GM12892 (cell line): ENCODE results near the gene BFSP2.
"Not testable (repeated sequence)": the region's sequence is repeated elsewhere in the genome, so short reads cannot be mapped to it uniquely, and the experiment has no call there.

ENCODE experiments used
- DNase-seq: peaks from one replicate; pipeline ENCODE4 v3.0.0; 2011; ENCODE audit not compliant: insufficient read length
- FAIRE-seq: peaks from 2 replicates; lab custom pipeline; 2011; peaks lifted over from hg19 to GRCh38; lab: Jason Lieb, UNC
- POLR2A ChIP-seq: IDR thresholded peaks from 2 replicates; pipeline ENCODE4 v1.6.1; 2011; ENCODE audit warnings: low read depth, low read length, control low read depth
- POLR2AphosphoS5 ChIP-seq: IDR thresholded peaks from 2 replicates; pipeline ENCODE4 v1.6.1; 2011; ENCODE audit warnings: low read depth, low read length, control low read depth
- TAF1 ChIP-seq: IDR thresholded peaks from 2 replicates; pipeline ENCODE4 v1.6.1; 2011; ENCODE audit warnings: low read depth, mild to moderate bottlenecking, control low read depth, low read length, borderline replicate concordance

BFSP2 gene

DNA sequence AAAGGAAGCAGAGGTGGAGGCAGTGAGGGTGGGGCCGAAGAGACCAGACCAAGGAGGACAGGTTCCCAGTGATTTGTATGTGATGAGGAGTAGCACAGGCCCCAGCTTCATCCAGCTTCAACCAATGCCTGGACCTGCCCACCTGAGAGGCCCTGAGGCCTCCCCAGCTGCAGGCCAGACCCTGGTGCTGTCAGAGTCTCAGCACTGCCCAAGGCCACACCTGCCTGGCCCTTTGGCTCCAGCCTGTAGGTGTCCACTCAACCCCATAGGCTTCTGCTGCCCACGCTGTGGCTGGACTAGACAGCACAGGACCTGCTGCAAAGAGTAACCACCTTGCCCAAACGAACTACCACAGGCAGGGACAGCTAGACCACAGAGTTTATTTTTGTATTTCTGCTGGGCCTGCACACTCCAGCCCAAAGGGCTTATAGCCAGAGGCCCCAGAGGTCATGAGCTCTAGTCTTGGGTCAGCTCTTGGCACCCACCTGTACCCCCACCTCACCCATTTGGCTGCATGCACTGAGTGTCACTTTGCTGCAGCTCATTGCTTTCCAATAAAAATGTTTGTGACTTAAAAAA lies 91.7 kb downstream of the BFSP2 start:
- DNase-seq (no peak), FAIRE-seq (no peak)
- no peak for TF ChIP-seq POLR2AphosphoS5
- TF ChIP-seq TAF1, result no peak
- no peak for TF ChIP-seq POLR2A

DNA sequence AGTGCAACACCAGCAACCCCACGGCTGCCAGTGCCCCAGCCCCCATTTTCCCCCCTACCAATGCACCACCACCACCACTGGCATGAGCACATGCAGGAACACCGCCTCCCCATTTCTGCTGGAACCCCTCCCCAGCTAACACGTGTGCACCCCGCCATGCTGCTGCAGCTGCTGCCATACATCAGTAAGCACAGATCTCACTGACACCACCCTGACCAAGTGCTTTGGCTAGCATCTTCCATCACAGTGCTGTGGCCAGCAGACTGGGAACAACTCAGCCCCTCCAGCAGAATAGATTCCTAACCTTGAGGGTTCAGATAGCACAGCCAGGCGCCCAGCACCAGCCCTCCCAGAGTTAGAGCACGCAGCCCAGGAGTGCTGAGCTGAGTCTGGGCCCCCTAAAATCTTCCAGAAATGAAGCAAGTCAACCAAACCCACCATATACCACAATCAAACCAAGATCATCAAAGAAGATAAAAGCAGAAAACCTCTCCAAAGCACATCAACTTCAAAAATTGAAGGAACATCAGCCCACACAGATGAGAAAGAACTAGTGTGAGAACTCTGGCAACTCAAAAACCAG lies 92.4 kb downstream of the BFSP2 start:
- DNase-seq (no peak), FAIRE-seq (peak; percentile 24)
- TF ChIP-seq POLR2AphosphoS5, result no peak
- TF ChIP-seq POLR2A, result no peak
- TF ChIP-seq TAF1, result no peak

DNA sequence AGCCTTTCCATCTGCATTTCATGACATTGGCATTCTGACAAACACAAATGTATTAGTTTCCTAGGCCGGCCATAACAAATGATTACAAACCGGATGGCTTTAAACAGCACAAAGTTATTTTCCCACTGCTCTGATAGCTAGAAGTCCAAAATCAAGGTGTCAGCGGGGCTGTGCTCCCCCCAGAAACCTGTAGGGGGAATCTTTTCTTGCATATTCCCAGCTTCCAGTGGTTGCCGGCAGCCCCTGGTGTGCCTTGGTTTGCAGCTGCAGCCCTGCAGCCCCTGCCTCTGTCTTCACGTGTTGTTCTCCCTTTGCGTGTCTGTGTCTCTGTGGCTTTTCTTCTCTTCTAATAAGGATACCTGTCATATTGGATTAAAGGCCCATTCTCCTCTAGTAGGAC lies 94.6 kb downstream of the BFSP2 start:
- TF ChIP-seq TAF1 (no peak), POLR2A (no peak), POLR2AphosphoS5 (no peak)
- FAIRE-seq (no peak), DNase-seq (no peak)

DNA sequence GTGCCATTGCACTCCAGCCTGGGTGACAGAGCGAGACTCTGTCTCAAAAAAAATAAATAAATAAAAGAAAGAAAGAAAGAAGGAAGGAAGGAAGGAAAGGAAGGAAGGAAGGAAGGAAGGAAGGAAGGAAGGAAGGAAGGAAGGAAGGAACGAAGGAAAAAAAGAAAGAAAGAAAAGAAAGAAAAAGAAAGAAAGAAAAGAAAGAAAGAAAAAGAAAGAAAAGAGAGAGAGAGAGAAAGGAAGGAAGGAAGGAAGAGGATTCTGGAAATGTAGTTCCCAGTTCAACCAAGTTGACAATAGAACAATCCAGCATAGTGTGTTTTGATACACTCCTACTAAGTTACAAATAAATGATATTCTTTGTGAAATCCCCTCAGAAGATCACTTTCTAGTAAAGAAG lies 102.7 kb downstream of the BFSP2 start:
- not testable (repeated sequence) for DNase-seq, FAIRE-seq

DNA sequence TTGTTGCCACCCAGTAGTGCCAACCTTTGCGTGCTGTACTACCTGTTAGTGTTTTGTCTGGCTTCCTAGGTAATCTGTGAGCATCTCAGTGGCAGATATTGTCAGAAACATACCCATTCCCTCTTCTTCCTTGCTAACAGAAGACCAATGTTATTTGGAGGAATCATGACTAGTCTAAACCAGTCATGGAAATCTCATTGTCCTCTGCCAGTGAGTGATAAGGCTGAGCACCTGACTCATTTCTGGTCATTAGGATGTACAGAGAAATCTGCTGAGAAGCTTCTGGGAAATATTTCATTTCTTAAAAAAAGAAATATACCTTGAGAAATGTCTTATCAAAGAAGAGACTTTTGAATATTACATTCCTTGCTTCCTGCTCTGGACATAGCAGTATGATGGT lies 103.6 kb downstream of the BFSP2 start:
- DNase-seq (no peak), FAIRE-seq (no peak)
- TF ChIP-seq POLR2A, result no peak
- TF ChIP-seq POLR2AphosphoS5, result no peak
- no peak for TF ChIP-seq TAF1

DNA sequence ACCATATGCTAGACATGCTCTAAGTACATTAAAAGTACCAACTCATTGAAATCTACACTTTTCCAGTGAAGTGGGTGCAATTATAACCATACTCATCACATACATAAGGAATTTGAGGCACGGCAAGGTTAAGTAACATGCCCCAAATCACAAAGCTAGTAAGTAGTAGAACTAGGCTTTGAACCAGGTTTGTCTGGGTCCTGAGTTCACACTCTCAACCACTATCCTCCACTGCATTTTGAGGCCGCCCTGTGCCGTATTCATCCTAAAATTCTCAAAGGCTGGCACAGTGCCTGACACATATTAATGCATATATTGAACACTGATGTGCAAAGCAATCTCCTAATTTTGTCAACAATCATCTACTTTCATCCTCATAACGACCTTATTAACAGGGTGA lies 104.9 kb downstream of the BFSP2 start:
- no peak for DNase-seq
- TF ChIP-seq TAF1, result no peak
- no peak for TF ChIP-seq POLR2A
- no peak for TF ChIP-seq POLR2AphosphoS5
- FAIRE-seq, result peak; percentile 53

DNA sequence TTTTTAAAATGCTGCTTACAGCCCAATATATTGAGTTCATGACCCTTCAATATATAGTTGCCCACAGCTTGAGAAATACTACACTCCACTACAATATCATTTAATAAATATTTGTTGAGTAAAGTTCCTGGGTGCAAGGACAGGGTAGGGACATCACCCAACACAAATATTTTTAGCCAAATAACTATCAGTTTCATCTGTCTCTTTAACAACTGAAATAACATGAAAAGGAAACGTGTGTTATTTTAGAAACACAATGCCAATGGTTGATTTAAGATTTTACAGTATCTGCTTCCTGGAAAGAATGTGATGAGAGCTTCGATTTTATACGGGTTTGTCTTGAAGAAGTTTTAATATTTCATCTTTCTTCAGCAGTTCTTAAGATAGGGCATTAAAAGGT lies 106.0 kb downstream of the BFSP2 start:
- FAIRE-seq (peak; percentile 74), DNase-seq (no peak)
- TF ChIP-seq POLR2AphosphoS5 (no peak), TAF1 (no peak), POLR2A (no peak)

DNA sequence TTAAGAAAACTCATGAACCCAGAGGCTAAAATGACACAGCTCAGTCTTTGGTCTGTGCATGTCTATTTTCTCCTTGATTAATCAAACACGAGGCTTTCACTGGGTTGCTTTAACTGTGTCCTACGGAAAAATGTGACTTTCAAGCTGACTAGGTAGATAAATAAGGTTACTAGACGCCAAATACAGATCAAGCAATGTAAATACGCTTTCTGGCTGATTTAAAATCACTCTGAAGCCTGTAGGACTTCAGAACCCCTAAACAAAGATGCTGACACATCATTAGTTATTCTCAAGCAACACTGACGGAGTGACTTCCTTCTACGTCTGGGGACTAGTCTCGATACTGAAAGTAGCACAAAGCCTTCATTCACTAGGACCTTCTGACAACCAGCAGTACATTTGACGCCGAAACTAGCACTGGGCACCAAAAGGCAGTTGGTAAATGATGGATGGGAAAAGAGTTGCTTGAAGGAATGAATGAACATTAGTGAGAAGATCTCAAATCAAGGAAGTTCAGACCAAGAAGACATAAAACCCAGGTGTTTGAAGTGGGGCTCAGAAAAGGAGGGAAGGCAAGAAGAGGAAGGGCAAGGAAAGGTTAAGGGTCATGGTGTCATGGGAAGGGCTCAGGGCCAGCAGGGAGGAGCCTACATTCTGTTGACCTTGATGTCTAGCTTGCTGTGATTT lies 106.5 kb downstream of the BFSP2 start:
- DNase-seq, result no peak
- TF ChIP-seq POLR2A (peak; percentile 61), TAF1 (peak; percentile 45; the same call in 1 of the 2 replicates), POLR2AphosphoS5 (no peak)
- peak; percentile 98 for FAIRE-seq

DNA sequence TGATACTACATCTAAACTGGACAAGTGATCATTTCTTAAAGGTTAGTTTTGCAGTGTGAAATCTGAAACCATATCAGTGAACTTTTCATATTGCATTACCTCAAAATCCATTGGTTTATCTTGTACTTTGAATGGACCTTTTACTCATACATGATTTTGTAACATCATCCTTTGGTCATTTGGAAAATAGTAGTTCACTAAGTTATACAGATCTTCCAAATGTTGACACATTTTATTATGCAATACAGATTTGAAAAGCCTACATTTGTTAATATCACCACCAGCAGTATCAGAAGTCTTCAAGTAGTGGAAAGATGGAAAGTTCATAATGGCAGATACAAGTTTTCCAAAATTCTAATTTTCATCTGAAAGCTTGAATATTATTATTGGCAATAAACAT lies 109.6 kb downstream of the BFSP2 start:
- FAIRE-seq, result no peak
- no peak for DNase-seq
- no peak for TF ChIP-seq POLR2A
- no peak for TF ChIP-seq POLR2AphosphoS5
- no peak for TF ChIP-seq TAF1

DNA sequence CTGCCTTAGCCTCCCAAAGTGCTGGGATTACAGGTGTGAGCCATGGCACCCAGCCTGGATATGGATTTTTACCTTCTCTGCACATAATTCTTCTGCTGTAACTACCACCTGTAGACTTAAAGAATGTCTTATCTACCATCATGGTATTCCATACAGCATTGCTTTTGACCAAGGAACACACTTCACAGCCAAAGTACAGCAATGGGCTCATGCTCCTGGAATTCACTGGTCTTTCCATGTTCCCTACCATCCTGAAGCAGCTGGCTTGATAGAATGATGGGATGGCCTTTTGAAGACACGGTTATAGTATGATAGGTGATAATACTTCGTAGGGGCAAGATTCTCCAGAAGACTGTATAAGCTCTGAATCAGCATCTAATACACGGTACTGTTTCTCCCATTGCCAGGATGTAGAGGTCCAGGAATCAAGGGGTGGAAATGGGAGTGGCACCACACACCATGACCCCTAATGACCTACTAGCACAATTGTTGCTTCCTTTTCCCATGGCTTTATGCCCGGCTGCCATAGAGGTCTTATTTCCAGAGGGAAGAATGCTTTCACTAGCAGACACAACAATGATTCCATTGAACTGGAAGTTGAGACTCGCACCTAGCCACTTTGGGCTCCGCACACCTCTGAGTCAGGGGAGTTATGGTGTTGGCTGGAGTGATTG lies 112.7 kb downstream of the BFSP2 start:
- DNase-seq (no peak), FAIRE-seq (no peak)

DNA sequence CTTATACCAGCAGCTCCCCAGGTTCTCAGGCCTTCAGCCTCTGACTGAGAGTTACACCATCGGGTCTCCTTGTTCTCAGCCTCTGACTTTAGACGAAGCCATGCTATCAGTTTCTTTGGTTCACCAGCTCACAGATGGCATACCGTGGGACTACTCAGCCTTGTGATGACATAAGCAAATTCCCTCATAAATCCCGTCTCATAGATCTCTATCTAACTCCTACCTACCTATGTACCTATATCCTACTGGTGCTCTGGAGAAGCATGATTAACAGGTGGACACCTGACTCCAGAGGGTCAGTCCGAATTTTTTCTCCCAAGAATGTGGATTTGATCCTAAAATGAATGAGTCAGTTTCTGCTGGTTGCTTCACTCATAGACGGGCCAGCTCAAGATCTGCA lies 114.6 kb downstream of the BFSP2 start:
- FAIRE-seq (no peak), DNase-seq (no peak)
- no peak for TF ChIP-seq TAF1

More for the DNA sequence above, 112.7 kb downstream of the BFSP2 start:
- TF ChIP-seq POLR2A (no peak), POLR2AphosphoS5 (no peak), TAF1 (no peak)

DNA sequence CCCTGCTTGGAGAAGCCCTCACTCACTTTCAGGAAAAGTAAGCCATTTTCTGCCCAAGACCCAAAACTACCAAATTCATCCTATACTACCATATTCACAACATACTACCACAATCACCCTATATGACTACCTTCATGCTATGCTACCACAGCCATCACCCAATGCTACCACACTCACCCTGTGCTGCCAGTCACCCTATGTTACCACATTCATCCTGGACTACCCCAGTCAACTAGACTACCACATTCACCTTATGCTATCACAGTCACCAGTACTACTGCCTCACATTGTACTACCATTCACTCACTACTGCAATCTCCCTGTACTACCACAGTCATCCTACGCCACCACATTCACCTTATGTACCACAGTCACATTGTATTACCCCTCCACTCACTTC lies 115.3 kb downstream of the BFSP2 start:
- no peak for DNase-seq
- TF ChIP-seq POLR2A, result no peak
- no peak for TF ChIP-seq POLR2AphosphoS5
- TF ChIP-seq TAF1, result no peak
- no peak for FAIRE-seq

DNA sequence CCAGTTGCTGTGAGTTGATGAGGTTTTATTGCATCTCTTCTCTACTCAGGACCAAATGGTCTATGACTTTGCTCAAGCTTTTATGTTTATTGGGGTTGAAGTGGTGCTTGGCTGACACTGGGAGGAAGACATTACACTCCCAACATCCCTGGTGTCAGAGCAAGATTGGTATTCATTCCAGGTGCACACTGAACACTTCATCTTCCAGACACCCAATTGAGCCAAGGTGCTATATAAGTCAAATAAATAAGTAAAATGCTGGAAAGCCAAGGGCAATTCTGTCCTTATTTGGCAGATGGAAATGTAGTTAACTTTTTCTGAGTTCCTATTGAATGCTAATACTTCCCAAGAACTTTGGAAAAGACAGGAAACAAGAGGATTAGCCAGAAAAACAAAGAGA lies 120.4 kb downstream of the BFSP2 start:
- no peak for DNase-seq
- FAIRE-seq, result no peak
- no peak for TF ChIP-seq POLR2AphosphoS5
- no peak for TF ChIP-seq TAF1
- no peak for TF ChIP-seq POLR2A

DNA sequence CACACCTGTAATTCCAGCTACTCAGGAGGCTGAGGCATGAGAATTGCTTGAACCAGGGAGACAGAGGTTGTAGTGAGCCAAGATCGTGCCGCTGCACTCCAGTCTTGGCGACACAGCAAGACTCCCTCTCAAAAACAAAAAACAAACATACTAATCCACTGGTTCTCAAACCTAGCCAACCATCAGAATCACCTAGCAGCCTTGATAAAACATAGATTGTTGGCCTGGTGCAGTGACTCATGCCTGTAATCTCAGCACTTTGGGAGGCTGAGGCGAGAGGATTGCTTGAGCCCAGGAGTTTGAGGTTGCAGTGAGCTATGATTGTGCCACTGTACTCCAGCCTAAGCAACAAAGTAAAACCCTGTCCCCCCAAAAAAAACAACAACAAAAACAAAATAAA lies 121.1 kb downstream of the BFSP2 start:
- not testable (repeated sequence) for DNase-seq, FAIRE-seq
